Breast epithelium (tissue), 3 donors: ENCODE measurements around the gene MT1X.

ENCODE experiments used
- POLR2A ChIP-seq: fragments of 450-650 bp; IDR thresholded peaks from one replicate; pipeline ENCODE4 v1.6.1; 2016; ENCODE audit warnings: antibody characterized with exemption, mild to moderate bottlenecking, moderate library complexity
- POLR2AphosphoS5 ChIP-seq, 3 donors: sonication (generic); formaldehyde crosslinking; IDR thresholded peaks; one replicate each; pipeline ENCODE4 v1.6.1; 2017; ENCODE audit warnings: antibody characterized with exemption in 3 of 3
- TF ChIP-seq, protein P1 (sequence below), 3 donors: fragments of 450-650 bp; IDR thresholded peaks; one replicate each; pipeline ENCODE4 v1.5.1; 2016 to 2017; ENCODE audit warnings: antibody characterized with exemption in 3 of 3, mild to moderate bottlenecking in 3 of 3, moderate library complexity in 3 of 3

DNA sequence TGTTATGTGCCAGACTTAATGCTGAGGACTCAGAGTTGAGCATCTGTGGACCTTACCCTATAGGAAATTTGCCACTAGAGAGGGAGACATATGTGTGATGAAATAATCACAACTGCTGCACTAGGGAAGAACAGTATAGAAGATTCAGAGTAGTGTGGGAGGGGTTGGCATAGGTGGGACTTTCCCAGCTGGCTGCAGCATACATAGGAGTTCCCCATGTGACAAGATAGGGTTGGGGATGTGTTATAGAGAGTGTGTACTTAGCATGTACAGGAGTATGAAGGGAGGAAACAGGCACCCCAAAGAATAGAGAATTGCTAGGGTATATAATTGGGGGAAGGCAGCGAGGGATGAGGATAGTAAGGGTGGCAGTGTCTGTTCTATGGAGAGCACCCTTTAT lies 50.6 kb downstream of the MT1X start:
- TF ChIP-seq, protein P1, sequence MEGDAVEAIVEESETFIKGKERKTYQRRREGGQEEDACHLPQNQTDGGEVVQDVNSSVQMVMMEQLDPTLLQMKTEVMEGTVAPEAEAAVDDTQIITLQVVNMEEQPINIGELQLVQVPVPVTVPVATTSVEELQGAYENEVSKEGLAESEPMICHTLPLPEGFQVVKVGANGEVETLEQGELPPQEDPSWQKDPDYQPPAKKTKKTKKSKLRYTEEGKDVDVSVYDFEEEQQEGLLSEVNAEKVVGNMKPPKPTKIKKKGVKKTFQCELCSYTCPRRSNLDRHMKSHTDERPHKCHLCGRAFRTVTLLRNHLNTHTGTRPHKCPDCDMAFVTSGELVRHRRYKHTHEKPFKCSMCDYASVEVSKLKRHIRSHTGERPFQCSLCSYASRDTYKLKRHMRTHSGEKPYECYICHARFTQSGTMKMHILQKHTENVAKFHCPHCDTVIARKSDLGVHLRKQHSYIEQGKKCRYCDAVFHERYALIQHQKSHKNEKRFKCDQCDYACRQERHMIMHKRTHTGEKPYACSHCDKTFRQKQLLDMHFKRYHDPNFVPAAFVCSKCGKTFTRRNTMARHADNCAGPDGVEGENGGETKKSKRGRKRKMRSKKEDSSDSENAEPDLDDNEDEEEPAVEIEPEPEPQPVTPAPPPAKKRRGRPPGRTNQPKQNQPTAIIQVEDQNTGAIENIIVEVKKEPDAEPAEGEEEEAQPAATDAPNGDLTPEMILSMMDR (IDR thresholded peaks at IDR 0.05) = no peak
- TF ChIP-seq POLR2A (no peak), POLR2AphosphoS5 (IDR thresholded peaks at IDR 0.05) (no peak)
